C1 segment of cervical spinal cord (tissue), 14 donors: Measurements from ENCODE around the gene KRTAP6-3.

Experiments used
- DNase-seq, 14 donors: peaks; one replicate each; lab custom pipeline; 2025; lab: John Stamatoyannopoulos, UW

The KRTAP6-3 gene

GRCh38 chr21:30592140-30592539 lies at the start of gene KRTAP6-3:
TSS of gene KRTAP6-3 (plus strand) at chr21:30592440. CDS start at chr21:30592446, 6 bp downstream.
- no peak for DNase-seq

DNA sequence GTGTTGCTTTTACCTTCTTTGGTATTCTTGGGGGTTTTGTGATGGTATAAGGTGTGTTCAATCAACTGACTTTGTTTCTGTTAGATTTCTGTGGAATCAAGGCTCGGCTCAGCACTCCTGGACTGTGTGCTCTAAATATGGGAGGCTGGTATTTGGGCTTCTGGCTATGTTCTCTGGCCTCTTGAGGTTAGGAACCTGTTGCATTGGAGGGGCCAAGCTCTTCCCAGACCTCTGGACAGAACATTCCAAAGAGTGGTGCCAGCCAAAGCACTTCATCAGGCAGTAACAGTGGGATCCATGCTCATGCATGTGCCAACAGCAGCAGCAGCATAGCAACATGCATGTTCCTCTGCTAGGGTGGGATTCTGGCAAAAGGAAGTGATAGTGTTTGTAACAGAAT lies 39.5 kb upstream of the KRTAP6-3 start:
- no peak for DNase-seq

- DNase-seq = no peak
Observed at GRCh38 chr21:30555095-30555494, 37.1 kb upstream of the KRTAP6-3 start.

DNA sequence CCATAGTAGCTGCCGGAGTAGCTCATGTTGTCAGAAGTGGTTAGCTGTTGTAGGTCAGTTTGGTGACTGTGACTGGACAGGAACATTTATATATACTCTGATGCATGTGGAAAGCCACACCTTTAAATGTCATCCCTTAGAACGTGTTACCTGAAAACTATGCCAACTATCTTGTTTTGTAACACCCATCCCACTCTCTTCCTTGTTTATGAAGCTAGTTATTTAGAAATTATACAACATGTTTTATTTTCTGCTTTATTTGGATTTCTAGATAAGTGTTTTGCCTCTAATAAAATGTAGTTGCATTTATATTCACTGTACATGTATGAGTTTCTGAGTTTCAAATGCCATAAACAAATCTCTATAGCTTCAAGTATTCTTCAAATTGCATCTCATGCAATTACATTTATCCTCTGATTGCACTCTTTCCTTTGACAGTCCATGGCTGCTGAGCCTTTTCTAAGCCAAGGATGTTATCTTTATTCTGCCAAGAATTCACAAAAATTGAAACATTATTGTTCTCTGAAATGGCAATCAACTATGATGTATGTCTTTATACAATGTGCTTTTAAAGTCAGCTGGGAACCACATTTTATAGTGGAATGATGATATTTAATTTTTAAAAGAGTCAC lies 30.9 kb upstream of the KRTAP6-3 start, which contains the start of gene KRTAP19-7:
Gene KRTAP19-7, minus strand, starts transcription at position 51 of the 632 bp plus-strand sequence. Its CDS starts 25 bp downstream, at position 26.
- no peak for DNase-seq

DNA sequence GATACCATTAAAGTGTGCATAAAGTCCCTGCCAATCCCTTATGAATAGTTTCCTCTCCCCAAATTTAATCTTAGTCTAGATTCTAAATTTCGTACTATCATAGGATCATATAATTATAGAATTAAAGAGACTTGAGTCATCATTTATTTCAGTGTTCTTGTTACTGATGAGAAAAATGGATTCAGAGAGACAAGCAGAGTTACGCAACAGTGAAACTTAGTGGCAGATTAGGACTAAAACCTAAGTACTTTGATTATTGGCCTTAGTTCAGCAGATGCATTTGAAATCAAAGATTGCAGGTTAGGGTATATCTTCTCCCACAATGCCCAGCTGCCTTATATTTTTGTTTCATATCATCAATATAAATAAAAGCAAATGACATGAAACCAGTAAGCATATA lies 30.3 kb upstream of the KRTAP6-3 start:
- DNase-seq = no peak

GRCh38 chr21:30563072-30563471 lies 29.2 kb upstream of the KRTAP6-3 start:
- DNase-seq = no peak

DNA sequence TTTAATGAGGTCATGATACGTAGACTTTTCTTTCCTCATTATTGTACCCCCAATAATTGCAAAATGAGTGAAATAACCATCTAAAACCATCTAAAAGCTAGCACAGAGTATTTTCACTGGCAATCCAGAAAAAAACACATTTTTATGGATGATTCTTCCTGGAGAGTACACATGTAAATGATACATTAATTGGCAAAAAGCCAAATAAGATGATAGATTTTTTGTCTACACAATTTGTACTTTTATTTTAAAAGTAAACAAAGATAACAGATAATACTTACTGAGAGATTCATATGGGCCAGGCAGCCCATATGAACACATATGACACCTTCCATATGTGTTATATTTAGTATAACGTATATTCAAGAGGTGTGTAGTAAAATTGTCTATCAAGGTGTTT lies 28.6 kb upstream of the KRTAP6-3 start:
- DNase-seq = no peak

DNA sequence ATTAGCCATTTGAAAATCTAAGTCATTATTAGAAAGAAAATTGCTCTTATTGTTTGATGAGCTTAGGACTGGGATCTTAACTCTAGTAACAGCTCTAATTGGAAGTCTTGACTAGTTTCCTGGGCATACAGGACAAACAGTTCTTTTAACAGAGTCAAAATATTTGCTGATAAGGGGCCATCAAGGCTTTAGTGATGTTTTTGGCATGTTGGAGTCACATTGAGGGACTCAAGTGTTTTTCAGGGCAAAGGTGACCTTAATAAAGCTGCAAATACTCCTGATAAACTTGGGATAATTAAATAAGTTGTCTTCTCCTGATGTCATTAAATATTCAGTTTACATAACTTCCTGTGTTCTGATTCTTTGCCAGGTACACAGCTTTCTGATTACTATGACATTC lies 24.6 kb upstream of the KRTAP6-3 start:
- no peak for DNase-seq

DNA sequence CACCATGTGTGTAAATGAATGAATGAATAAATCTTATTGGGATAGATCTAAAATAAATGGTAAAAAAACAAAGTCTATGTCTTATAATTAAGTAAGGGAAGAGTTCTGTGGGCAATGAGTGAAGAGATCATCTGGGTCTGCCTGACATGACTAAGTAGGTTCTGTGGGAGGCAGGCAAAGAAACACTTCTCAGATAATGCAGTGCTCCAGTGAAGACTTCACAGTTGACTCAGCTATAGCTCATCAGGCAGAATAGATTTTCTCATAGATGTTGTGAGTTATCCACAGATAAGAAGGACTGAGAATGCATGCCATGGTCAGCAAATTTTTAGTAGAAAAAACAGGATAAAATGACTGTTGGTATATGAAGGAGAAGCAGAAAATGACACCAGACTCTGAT lies 14.5 kb upstream of the KRTAP6-3 start:
- no peak for DNase-seq

GRCh38 chr21:30579346-30579745 lies 12.9 kb upstream of the KRTAP6-3 start:
- peak in 2 of 14 donors; percentile 2 to 71 for DNase-seq

- peak in 1 of 14 donors; percentile 74 for DNase-seq
Observed at GRCh38 chr21:30580132-30580531, 12.1 kb upstream of the KRTAP6-3 start.

DNA sequence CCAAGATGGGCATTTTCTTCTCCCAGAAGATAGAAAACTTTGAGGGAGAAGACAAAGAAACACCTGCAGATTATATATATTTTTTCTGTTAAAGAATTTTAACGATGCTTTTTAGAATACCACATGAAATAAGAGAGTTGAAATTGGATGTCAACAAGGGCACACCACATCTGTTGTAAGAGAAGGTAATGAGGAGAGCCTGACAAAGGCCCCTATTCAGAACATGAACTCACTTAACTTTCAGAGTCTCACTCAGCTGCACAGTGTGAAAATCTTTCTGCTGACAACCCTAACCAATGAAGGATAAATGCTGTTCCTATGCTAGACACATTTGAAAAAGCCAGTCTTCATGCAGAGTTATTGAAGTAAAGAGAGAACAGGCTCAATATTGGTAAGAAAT lies 9.4 kb upstream of the KRTAP6-3 start:
- no peak for DNase-seq

- no peak for DNase-seq
Observed at GRCh38 chr21:30590297-30590696, 1.9 kb upstream of the KRTAP6-3 start, which contains the start of gene KRTAP22-2. TSS of gene KRTAP22-2 (minus strand) at chr21:30590397.

- DNase-seq = no peak
Observed at GRCh38 chr21:30598802-30599201, 6.6 kb downstream of the KRTAP6-3 start, which contains the start of gene KRTAP6-2. TSS of gene KRTAP6-2 (minus strand) at chr21:30598902. CDS start at chr21:30598874, 28 bp downstream.

- no peak for DNase-seq
Observed at GRCh38 chr21:30600787-30601186, 8.5 kb downstream of the KRTAP6-3 start, which contains the start of gene KRTAP22-1. TSS of gene KRTAP22-1 (plus strand) at chr21:30601087.

- no peak for DNase-seq
Observed at GRCh38 chr21:30605968-30606367, 13.7 kb downstream of the KRTAP6-3 start.

DNA sequence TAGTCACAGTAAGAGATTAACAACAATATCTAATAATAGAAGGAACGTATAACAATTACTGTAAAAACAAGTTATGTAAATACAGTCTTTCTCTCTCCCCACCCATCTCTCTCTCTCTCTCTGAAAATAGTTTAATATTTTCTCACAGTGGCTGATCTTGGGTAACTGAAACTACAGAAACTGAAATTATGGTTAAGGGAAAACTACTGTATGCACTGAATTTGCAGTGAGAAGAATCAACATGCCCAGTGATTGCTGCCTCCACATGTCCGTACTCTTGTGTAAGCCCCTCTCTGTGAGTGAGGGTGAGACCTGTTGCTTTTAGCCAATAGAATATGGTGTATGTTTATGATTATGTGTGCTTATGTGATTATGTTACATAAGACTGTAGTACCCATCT lies 19.9 kb downstream of the KRTAP6-3 start:
- DNase-seq = no peak

DNA sequence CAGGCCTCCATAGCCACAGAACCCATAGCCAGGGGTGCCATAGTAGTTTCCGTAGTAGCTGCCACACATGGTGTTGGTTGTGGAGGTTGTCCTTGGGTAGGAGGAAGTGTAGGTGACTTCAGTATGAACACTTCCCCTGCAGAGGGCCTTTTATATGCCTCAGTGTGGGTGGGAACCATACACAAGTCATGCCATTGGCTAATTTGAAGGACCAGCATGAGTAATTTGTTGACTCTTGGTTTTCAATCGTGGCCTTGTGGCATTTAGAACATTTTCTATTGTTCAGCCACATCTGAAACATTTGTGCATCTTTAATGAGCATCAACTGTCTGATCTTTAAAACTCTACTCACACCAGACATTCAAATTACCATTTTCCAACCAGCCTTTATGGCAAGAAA lies 21.6 kb downstream of the KRTAP6-3 start, which contains the start of gene KRTAP6-1:
Gene KRTAP6-1, minus strand, starts transcription at position 95 of the 400 bp plus-strand sequence. Its CDS starts 26 bp downstream, at position 69.
- DNase-seq = no peak

DNA sequence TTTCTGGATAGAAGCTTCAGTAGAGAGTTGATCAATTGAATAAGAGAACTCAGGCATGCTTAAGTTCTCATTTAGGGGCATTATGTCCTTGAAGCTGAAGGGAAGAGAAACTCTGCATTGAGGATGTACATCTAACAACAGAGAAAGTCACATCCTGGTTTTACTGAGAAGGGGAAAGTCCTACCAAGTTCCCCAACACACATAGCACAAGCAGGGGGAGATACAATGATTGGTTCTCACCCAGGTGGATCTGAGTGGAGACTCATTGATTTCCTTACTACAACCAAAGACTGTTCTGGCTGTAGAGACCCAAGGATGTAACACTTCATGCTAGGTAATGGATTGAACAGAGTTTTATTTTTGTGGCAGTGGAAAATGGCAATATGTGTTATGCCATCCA lies 23.0 kb downstream of the KRTAP6-3 start:
- no peak for DNase-seq

- no peak for DNase-seq
Observed at GRCh38 chr21:30616125-30616524, 23.9 kb downstream of the KRTAP6-3 start, which contains the start of gene KRTAP20-1. TSS of gene KRTAP20-1 (plus strand) at chr21:30616425. CDS start at chr21:30616455, 30 bp downstream.

- DNase-seq = no peak
Observed at GRCh38 chr21:30620080-30620479, 27.8 kb downstream of the KRTAP6-3 start.

GRCh38 chr21:30620522-30620921 lies 28.3 kb downstream of the KRTAP6-3 start, which contains the start of gene KRTAP20-4:
TSS of gene KRTAP20-4 (plus strand) at chr21:30620627.
- DNase-seq = no peak

- DNase-seq = no peak
Observed at GRCh38 chr21:30623362-30623761, 31.1 kb downstream of the KRTAP6-3 start.
